ENCODE measurements around the gene TMIGD2.
A peak's percentile ranks its signal among the peaks of the same experiment; 100 is the strongest.
"Not testable (repeated sequence)": the region's sequence is repeated elsewhere in the genome, so short reads cannot be mapped to it uniquely, and the experiment has no call there.

TMIGD2 gene

DNA sequence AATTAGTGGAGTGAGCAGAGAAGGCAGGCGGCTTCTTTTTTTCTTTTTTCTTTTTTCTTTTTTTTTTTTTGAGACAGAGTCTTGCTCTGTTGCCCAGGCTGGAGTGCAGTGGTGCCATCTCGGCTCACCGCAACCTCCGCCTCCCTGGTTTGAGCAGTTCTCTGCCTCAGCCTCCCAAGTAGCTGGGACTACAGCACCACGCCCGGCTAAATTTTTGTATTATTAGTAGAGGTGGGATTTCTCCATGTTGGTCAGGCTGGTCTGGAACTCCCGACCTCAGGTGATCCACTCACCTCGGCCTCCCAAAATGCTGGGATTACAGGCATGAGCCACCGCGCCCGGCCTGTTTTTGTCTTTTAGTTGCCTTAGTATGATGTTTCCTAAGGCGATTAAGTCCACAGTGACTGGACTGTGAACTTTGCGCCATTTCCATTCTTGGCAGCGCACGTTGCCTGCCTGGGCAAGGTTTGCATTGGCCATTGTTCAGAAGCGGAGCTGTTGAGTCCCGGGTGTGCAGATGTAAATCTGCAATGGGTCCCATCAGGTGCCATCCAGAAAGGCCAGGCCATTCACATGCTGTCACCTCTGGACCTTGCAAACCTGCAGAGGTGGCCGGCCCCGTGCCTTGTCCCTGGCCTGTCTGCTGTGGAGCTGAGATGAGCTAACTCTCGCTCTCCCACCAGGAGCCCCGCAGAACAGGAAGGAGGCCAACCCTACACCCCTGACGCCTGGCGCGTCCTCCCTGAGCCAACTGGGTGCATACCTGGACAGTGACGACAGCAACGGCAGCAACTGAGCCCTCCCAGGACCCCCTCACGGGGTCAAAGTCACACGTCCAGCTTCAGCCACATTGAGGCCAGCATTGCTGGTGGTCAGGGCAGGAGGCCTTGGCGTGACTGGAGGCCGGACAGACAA lies 34.0 kb downstream of the TMIGD2 start:
- no peak for DNase-seq (ENCODE audit: low read depth, low spot score)

DNA sequence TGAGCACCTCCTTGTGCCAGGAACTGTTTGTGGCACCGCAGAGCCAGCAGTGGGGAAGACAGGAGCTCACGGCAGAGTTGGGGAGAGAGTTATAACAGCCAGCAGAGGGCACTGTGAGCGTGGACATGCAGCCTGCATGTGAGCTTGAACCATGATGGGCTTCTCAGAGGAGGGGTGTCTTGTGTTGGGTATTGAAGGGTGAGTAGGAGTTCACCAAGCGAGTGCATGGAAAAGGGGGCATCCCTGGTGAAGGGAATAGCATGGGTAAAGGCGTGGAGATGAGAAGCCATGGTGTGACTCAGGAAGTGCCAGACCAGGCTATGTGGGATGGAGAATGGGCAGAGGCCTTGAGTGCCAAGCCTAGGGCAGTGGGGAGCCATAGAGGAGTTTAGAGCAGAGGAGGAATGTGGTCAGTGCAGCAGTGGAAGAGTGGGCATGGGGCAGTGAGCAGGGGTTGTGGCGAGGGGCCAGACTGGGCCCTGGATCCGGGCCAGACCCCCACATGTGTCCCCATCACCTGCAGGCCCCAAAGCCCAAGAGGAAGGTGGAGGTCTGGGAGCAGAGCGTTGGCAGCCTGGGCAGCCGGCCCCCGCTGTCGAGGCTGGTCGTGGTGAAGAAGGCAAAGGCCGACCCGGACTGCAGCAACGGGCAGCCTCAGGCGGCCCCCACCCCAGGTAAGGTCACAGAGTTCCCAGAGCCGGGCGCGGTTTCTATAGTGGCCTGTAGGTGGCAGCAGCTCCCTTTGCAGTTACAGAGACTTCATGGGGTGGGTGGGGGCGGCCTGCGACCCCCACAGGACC lies 34.9 kb downstream of the TMIGD2 start:
- DNase-seq (ENCODE audit: low read depth, low spot score): peak; percentile 37

DNA sequence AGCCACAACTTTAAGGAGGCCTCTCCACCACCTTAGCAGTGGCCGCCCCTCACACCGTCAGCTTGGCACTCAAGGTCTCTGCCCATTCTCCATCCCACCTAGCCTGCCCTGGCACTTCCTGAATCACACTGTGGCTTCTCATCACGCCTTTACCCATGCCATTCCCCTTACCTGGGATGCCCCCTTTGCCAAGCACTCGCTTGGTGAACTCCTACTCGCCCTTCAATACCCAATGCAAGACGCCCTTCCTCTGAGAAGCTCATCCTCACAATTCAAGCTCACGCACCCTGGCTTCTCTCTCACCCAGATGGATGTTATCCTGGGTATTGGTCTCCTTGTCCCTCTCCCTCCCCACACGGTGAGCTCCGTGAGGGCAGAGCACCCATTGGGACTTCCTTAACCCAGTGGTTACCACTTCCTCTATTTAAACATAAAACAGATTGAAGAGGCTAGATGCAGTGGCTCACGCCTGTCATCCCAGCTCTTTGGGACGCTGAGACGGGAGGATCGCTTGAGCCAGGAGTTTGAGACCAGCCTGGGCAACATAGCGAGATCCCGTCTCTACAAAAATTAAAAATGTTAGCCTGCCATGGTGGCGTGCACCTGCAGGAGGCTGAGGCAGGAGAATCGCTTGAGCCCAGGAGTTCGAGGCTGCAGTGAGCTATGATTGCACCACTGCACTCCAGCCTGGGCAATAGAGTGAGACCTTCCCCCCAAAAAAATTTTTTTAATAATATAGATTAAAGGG lies 35.8 kb downstream of the TMIGD2 start:
- no peak for DNase-seq (ENCODE audit: low read depth, low spot score)

DNA sequence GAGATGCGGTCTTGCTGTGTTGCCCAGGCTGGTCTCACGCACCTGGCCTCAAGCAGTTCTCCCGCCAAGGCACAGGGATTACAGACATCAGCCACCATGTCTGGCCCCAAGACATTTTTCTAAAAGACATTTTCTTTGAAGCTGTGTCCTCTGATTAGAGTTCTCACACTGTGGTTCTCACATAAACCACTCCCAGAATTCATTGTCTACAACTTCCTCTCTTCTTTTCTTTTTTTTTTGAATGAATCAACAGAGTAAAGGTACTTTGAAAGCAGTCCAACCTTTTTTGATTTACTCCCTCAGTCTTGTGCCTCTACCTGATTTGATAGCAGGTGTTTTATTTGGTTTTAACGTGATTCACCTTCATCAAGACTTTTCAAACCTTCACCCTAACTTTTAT lies 37.4 kb downstream of the TMIGD2 start:
- no peak for DNase-seq (ENCODE audit: low read depth, low spot score)

DNA sequence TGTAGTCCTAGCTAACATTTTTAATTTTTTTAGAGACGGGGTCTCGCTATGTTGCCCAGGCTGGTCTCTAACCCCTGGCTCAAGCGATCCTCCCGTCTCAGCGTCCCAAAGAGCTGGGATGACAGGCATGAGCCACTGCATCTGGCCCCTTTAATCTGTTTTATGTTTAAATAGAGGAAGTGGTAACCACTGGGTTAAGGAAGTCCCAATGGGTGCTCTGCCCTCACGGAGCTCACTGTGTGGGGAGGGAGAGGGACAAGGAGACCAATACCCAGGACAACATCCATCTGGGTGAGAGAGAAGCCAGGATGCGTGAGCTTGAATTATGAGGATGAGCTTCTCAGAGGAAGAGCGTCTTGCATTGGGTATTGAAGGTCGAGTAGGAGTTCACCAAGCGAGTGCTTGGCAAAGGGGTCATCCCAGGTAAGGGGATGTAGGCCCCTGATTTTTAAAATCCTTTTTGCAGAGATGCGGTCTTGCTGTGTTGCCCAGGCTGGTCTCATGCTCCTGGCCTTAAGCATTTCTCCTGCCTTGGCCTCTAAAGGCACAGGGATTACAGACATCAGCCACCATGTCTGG lies 41.5 kb downstream of the TMIGD2 start:
- DNase-seq (ENCODE audit: low read depth, low spot score): no peak

DNA sequence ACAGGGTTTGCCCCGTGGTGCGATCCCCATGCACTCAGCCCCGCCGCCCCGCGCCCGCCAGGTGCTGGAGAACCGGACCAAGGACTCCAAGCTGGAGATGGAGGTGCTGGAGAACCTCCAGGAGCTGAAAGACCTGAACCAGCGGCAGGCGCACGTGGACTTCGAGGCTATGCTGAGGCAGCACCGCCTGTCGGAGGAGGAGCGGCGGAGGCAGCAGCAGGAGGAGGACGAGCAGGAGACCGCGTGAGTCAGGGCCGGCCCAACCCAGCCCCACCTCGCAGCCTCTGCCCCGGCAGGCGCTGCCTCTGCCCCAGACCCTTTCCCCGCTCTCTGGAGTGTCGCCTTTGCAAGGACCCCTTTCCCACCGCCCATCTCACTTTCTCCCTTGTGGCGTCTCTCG lies 44.0 kb downstream of the TMIGD2 start:
- DNase-seq (ENCODE audit: low read depth, low spot score): no peak

DNA sequence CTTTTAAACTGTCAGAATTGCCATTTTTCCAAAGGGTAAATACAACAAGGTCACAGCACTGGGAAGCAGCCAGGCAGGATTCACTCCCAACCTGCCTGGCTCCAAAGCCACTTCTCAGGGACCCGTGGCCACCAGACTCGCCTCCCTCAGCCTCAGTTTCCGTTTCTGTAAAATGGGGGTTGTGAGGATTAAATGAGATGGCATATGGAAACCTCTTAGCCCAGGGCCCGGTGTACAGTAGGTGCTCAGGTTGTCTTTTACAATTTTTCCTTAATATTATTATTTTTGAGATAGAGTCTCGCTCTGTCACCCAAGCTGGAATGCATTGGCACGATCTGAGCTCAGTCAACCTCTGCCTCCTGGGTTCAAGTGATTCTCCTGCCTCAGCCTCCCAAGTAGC lies 45.2 kb downstream of the TMIGD2 start:
- DNase-seq (ENCODE audit: low read depth, low spot score): no peak

DNA sequence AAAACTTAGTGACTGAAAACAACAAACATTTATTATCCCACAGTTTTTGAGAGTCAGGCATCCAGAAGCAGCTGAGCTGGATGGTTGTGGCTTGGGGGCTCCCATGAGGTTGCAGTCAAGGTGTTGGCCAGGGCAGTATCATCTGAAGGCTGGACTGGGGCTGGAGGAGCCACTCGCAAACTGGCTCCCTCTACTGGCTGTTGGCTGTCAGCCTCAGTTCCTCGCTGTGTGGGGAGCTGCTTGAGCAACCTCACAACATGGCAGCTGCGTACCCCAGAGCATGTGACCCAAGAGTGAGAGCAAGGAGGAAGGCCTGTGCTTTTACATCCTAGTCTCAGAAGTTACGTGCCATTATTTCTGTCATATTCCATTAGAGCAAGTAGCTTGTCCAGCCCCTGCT lies 45.6 kb downstream of the TMIGD2 start:
- no peak for DNase-seq (ENCODE audit: low read depth, low spot score)

DNA sequence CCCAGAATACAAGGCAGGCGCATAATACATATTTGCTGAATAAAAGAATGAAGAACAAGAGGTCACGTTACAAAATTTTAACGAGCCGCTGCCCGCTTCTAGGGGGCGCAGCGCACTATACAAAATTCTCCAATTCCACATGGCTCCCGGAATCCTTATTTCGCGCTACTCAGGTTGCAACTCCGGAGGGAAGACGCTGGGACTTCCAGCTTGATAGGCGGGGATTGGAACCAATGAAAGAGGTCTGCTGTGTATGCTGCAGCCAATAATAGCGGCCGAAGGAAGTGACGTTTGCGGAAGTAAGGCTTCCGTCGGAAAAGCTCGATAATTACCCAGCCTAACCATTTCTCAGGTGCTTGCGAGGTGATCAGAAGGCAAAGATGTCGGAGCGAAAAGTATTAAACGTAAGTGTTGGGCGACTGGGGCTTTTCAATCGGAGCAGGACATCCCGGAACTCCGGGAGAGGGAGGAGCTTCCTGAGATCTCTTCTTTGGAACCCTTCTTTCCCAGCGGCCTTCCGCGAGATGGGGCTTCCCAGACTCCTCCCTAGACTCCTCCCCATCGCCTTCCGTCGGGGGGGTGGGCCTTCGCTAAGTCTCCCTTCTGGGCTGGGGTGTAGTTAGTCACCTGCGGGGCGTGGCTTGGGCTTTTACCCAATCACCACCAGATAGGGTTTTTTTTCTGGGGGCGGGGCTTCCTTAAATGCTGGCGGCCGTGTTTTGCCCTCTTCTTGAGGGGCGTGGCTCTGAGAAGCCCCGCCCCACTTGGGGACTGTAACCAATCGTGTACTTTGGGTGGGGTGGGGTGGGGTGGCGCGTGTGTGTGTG lies 55.2 kb downstream of the TMIGD2 start, which contains the start of gene YJU2:
TSS of gene YJU2 (plus strand) at position 314 of the 827 bp plus-strand sequence. CDS start at position 381, 67 bp downstream.
- peak; percentile 97 for DNase-seq (ENCODE audit: low read depth, low spot score)

DNA sequence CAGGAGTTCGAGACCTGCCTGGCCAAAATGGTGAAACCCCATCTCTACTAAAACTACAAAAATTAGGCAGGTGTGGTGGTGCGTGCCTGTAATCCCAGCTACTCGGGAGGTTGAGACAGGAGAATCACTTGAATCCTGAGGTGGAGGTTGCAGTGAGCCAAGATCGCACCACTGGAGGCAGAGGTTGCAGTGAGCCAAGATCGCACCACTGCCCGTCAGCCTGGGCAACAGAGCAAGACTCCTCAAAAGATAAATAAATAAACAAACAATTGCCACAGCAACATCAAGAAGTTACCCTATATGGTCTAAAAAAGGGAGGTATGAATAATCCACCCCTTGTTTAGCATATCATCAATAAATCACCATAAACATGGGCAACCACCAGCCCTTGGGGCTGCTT lies 56.3 kb downstream of the TMIGD2 start:
- DNase-seq (ENCODE audit: low read depth, low spot score): not testable (repeated sequence)
